Stimulated activated CD8-positive, alpha-beta memory T cell treated with anti-CD3 and anti-CD28 coated beads, Interleukin-4, amount 100 ng/mL, for 24 hours (primary cell): ENCODE results near the gene SPATA20.
A peak's percentile ranks its signal among the peaks of the same experiment; 100 is the strongest.

ENCODE experiments used
- DNase-seq: peaks from one replicate; pipeline ENCODE4 v3.0.0-alpha.2; 2020; ENCODE audit warnings: low read depth

Gene SPATA20

GRCh38 chr17:50559674-50560184 is 12.8 kb downstream of the SPATA20 start:
- DNase-seq = no peak

GRCh38 chr17:50560185-50560824 is 13.3 kb downstream of the SPATA20 start, which contains the start of gene CACNA1G:
Gene CACNA1G (plus strand): TSS chr17:50560715. CDS start chr17:50561460, 745 bp downstream.
- DNase-seq = peak; percentile 78

DNA sequence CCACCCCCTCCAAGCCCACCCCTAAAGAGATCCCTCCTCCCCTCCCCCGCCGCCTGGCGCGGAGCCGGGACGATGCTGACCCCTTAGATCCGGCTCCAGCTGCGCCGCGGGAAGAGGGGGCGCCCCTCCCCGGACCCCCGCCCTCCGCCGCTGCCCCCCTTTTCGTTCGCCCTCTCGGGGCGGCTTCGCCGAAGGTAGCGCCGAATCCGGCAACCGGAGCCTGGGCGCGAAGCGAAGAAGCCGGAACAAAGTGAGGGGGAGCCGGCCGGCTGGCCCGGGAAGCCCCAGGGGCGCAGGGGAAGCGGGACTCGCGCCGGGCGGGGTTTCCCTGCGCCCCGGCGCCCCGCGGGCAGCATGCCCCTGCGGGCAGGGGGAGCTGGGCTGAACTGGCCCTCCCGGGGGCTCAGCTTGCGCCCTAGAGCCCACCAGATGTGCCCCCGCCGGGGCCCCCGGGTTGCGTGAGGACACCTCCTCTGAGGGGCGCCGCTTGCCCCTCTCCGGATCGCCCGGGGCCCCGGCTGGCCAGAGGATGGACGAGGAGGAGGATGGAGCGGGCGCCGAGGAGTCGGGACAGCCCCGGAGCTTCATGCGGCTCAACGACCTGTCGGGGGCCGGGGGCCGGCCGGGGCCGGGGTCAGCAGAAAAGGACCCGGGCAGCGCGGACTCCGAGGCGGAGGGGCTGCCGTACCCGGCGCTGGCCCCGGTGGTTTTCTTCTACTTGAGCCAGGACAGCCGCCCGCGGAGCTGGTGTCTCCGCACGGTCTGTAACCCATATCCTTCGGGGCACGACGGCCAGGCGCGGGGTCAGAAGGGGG is 14.2 kb downstream of the SPATA20 start:
- no peak for DNase-seq

- DNase-seq = no peak
These were observed 14.8 kb downstream of the SPATA20 start for GRCh38 chr17:50561746-50562141.

- DNase-seq = no peak
These were observed 15.5 kb downstream of the SPATA20 start for GRCh38 chr17:50562242-50563091.

DNA sequence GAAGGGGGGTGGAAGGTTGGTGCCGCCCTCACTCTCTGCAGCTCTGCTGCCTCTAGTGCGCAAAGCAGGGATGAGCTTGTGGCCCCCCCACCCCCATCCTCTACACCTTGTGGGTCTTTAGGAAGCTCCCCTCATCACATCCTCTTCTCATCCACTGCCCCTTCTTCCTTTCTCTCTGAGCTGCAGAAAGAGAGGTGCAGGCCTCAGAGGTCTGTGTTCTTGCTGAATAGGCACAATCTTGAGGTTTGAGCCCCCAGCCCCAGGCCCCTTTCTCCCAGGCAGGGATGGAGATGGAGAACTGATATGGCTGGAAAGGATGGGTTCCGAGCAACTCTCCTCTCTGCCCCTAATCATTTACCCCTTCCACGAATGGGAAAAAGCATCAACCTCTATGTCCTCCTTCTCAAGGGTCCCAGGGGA is 16.1 kb downstream of the SPATA20 start:
- no peak for DNase-seq

- DNase-seq = no peak
These were observed 17.9 kb downstream of the SPATA20 start for GRCh38 chr17:50564916-50565315.

- no peak for DNase-seq
These were observed 18.7 kb downstream of the SPATA20 start for GRCh38 chr17:50565402-50566350.

DNA sequence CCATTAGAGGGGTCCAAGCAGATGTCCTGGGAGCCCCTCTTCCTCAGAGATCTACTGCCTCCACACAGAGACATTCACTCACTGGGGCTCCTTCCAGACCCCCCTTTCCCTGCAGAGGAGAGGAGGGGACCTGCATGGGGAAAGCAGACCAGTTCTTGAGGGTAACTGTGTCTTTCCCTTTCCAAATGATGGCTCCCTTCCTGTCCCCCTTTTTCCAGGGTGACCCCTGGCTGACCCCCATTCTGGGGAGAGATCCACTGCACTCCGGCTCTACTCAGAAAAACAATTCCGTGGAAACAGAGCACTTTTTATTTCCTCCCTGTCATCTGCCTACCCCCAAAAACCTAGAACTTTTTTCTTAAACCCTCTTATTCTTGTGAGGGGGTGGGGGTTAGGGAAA is 19.9 kb downstream of the SPATA20 start:
- no peak for DNase-seq

DNA sequence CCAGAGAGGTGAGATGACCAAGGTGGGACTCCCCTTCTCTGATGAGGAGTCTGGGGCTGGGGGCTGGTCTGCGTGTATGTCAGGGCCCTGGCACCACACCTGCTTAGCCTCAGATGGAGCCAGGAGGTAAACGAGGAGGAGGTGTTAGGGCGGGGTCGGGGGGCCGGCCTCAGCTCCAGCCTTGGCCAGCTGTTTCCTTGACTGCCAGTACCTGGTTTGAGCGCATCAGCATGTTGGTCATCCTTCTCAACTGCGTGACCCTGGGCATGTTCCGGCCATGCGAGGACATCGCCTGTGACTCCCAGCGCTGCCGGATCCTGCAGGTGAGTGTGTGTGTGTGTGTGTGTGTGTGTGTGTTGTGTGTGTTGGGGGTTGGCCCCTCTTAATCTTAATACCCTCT is 21.7 kb downstream of the SPATA20 start:
- DNase-seq = no peak

- DNase-seq = no peak
These were observed 22.6 kb downstream of the SPATA20 start for GRCh38 chr17:50569592-50569991.

GRCh38 chr17:50570032-50570431 is 23.1 kb downstream of the SPATA20 start:
- no peak for DNase-seq

- DNase-seq = no peak
These were observed 23.6 kb downstream of the SPATA20 start for GRCh38 chr17:50570528-50570927.

DNA sequence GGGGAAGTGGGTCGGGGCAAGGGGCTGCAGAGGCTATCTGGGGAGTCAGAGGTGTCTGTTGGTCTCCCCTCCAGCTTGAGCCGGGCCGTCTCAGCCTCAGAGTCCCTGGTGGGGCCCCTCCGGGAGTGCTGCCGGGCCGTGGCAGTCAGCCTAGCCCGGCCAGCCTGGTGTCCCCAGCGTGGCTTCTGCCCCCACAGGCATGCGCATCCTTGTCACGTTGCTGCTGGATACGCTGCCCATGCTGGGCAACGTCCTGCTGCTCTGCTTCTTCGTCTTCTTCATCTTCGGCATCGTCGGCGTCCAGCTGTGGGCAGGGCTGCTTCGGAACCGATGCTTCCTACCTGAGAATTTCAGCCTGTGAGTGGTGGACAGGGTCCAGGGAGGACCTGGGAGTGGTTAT is 24.7 kb downstream of the SPATA20 start:
- DNase-seq = no peak

GRCh38 chr17:50572541-50572940 is 25.6 kb downstream of the SPATA20 start:
- no peak for DNase-seq

- DNase-seq = no peak
These were observed 27.1 kb downstream of the SPATA20 start for GRCh38 chr17:50573866-50574611.

- no peak for DNase-seq
These were observed 28.7 kb downstream of the SPATA20 start for GRCh38 chr17:50575581-50576210.

DNA sequence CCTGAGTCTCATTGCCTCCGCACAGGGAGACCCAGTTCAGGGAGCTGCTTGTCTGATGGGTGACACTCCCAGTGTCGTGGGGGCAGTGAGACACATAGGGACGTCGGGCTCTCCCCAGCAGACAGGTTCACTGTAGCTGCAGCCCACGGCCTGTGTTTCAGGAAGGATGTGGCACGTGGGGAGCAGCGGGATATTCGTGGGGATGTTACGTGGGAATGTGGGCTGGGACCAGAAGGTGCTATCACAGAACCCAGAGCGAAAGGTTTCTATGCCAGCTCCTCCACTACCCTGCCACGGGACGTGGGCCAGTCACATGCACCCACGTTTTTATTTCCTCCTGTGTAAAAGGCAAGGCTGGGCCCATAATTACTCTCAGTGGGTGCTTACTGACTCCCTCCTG is 29.9 kb downstream of the SPATA20 start:
- no peak for DNase-seq

- DNase-seq = no peak
These were observed 30.5 kb downstream of the SPATA20 start for GRCh38 chr17:50577451-50577954.

DNA sequence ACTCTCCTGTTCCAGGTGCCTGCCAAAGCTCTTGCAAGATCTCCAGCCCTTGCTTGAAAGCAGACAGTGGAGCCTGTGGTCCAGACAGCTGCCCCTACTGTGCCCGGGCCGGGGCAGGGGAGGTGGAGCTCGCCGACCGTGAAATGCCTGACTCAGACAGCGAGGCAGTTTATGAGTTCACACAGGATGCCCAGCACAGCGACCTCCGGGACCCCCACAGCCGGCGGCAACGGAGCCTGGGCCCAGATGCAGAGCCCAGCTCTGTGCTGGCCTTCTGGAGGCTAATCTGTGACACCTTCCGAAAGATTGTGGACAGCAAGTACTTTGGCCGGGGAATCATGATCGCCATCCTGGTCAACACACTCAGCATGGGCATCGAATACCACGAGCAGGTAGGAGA is 31.2 kb downstream of the SPATA20 start:
- no peak for DNase-seq
